Bronchial smooth muscle cell (primary cell): ENCODE data around the gene GPN3. TPM values are rescaled to one million over a fixed set of nuclear protein-coding genes. Genes with fewer than 3 reads are reported as not detected.

ENCODE experiments used
- total RNA-seq: library from RNA; depleted of rRNA; stranded (reverse); fragments of >200 nt; gene quantifications from 2 replicates; pipeline ENCODE4 v1.2.1, GENCODE V29; 2014

Gene GPN3
- 10.6 and 12.0 TPM in 2 replicates for total RNA-seq

DNA sequence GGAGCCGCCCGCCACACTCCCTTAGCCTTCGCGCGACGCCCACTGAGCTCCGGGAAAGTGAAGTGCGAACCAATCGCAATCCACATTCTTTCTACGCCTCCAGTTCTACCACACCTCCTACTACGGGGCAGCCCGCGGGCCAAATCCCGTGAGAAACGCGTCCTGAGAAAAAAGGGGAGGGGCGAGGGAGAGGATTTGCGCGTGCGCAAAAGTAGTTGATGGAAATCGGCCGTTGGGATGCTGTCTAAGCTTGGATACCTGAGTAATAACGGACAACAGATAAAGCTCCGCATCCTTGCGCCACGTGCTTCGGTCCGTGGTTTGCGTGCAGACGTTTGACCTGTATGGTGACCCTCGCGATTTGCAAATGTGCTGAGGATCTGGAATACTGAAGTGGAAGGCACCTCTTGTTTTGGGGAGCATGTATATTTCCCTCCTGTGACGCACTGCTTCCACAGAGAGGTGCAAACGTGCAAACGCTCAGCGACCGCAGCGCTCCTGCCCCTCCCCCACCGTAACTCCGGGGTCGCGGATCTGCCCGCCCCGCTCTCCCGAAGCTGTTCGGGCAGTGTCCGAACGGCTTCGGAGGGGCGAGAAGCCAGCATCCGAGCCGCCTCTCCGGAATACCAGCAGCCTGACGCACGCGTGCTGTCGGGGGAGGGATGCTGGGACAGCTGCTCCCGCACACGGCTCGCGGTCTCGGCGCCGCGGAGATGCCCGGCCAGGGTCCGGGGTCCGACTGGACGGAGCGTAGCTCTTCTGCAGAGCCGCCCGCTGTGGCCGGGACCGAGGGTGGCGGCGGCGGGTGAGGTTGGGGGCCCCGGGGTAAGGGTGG lies at the start of gene GPN3, which contains the start of gene FAM216A:
GPN3 (minus strand) TSS at position 44 of the 835 bp plus-strand sequence. CDS start 54 bp downstream, outside the sequence.
FAM216A (plus strand) TSS at position 632 of the 835 bp plus-strand sequence; CDS start at position 663, 31 bp downstream.

DNA sequence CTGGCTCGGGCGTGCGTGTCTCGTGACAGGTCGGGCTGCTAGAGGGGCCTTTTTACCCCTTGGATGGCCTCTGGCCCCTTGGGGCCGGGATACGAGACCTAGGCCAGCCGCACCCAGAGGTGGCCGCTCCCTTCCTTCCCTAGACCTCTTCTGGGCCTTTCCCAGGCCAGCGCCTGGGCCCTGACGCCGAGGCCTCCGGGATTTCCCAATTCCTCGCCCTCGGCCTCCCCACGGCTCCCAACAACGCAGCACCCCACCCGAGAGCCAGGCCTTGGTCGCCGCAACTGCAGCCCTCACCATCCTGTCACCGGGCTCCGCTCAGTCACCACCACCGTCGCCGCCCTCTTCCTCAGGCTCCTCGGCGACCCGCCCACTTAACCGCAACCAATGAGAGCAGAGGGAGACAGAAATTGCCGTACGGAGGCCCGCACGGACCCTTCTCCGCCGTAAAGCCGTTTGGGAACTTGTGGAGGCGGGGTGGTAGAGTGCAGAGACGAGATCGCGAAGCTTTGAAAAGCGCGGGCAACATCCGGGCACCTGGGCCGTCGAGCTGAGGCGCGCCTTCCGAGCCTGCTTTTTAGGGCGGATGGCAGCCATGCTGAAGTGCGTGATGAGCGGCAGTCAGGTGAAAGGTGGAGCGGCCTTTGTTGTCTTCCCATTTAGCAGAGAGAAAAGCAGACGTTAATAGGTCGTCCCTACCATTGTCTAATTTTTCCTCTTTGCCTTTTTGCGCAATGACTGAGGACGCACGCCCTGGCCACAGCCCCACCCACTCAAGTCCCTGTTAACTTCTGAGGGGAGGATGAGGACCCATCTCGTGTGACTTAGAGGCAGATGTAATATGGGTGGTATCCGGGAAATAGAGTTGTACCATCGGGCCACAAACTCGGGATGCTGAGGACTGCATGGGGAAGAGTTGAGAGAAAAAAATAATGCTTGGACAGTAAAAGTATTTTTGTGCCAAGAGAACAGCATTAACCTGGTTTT lies 34.0 kb upstream of the GPN3 start, which contains the start of the genes RAD9B and VPS29:
RAD9B (plus strand) TSS at position 580 of the 987 bp plus-strand sequence; CDS start at position 587, 7 bp downstream.
VPS29 (minus strand) TSS at position 360 of the 987 bp plus-strand sequence; CDS start at position 300, 60 bp downstream.

DNA sequence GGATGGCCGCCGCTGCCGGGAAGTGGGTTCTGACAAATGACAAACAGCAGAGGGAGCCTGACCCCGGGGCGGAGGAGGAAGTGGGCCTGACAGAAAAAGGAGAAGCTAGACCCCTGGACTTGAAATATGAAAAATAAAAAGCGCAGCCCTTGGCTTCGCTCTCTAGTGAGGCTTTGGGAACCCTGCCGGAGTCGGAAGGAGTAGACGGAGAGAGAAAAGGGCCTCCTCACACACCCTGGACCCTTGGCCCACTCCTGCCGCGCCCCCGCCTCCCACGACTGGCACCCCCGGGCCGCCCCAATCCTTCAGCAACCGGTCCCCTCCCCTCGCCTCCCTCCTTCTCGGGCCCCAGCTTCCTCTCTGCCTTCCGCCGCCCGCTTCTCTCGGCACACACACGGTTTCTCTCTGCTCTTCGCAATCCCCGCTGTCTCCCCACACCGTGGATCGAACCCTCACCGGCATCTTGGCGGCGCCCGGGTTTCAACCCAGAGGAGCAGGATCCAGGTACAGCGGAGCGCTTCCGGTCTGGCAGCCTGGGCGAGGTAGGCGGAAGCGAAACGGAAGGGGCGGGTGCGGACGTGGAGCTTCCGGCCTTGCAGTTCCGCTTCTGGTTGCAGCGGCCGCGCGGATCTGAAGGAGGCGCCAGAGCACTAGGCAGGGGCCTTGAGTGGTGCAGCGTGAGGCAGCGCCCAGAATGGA lies 18.1 kb downstream of the GPN3 start, which contains the start of gene ARPC3:
ARPC3 (minus strand) TSS at position 539 of the 699 bp plus-strand sequence; CDS start at position 462, 77 bp downstream.

DNA sequence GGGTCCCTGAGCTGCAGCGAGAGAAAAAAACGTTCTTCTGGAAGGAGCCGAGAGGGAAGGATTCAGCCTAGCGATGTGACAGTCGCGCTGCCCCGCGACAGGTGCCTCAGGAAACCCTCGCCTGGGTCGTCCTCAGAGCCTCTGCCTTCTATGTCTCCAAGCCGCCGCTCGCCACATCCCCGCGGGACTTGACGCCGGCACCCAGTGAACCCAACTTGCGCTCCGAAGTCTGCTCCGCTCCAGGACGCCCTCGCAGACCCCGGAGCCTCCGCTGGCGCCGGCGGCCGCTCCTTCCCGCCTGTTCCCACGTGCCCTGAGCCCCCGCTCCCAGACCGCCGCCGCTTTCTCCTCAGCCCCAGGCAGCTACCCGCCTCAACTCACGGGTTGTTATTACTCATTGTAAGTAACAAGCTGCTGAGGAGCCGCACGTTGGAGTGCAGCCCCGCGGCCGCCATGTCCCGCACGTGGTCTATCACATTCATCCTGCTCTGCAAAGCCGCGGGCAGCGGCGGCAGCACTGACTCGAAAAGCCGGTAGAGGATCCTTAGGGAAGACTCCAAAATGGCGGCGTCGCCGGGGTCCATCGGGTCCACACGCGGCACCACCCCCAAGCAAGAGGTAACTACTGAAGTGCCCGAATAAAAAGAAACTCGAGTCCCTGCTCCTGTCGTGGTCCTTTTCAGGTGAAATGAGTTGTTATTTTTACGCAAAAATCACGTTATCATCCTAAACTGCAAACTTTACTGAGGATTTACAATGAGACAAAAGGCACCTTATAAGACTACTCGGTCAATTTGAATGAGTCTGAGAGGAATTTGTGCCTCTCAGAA lies 64.7 kb downstream of the GPN3 start, which contains the start of gene ANAPC7:
ANAPC7 (minus strand) TSS at position 563 of the 830 bp plus-strand sequence; CDS start at position 482, 81 bp downstream.

Other genes starting within 250 kb of the GPN3 start
- 63.5 and 74.6 TPM in 2 replicates for gene ATP2A2, start 187.0 kb downstream of the GPN3 start, total RNA-seq
- 34.5 and 52.0 TPM in 2 replicates for gene ANAPC7, start 64.5 kb downstream of the GPN3 start, total RNA-seq
- 88.1 and 183 TPM in 2 replicates for gene ARPC3, start 17.9 kb downstream of the GPN3 start, total RNA-seq
- gene FAM216A, start 588 bp upstream of the GPN3 start, total RNA-seq = 12.1 and 13.1 TPM in 2 replicates
- gene VPS29, start 33.9 kb upstream of the GPN3 start, total RNA-seq = 34.4 and 45.1 TPM in 2 replicates
- 0.47 and 0.69 TPM in 2 replicates for gene RAD9B, start 34.1 kb upstream of the GPN3 start, total RNA-seq
- gene PPTC7, start 115.1 kb upstream of the GPN3 start, total RNA-seq = 4.9 and 5.4 TPM in 2 replicates
- 18.1 and 23.6 TPM in 2 replicates for gene TCTN1, start 145.9 kb upstream of the GPN3 start, total RNA-seq
- gene HVCN1, start 220.9 kb upstream of the GPN3 start, total RNA-seq = 4.7 and 8.8 TPM in 2 replicates